Keratinocyte (primary cell): ENCODE data around the gene GPR39.

Source experiments
- EZH2 ChIP-seq: IDR thresholded peaks from one replicate; pipeline ENCODE4 v1.6.1; 2012; ENCODE audit warnings: inconsistent platforms, mild to moderate bottlenecking, low read length, moderate library complexity
- TF ChIP-seq, protein P1 (sequence below), 3 experiments: IDR thresholded peaks in 1 of 3; conservative IDR thresholded peaks in 1 of 3; optimal IDR thresholded peaks in 1 of 3; 2 replicates in 2 of 3; 3 replicates in 1 of 3; pipeline versions ENCODE3 to v1.5.1; 2011; ENCODE audit warnings: low read length in 3 of 3, mild to moderate bottlenecking in 3 of 3, moderate library complexity in 2 of 3, control low read depth in 1 of 3, inconsistent platforms in 1 of 3; ENCODE audit not compliant: insufficient read depth in 2 of 3; ENCODE audit errors: extremely low read depth in 1 of 3

DNA sequence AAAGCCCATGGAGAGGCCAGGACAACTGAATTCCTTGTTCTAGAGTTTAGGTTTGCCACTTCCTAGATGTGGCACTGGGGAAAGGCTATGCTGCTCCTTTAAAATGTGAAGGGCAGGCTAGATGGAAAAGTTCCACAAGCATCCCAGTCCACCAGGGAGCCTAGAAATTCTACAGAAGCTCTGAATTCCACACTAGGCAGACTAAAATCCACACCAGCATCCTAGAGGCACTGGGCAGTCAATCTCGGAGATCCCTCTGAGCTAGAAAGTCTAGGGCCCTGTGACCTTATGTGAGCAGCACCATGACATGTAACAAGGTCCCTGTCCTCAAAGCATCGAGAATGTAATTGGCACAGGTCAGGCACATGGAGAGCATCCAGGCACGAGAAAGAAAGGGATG, 181.9 kb downstream of the GPR39 start:
- TF ChIP-seq, protein P1, sequence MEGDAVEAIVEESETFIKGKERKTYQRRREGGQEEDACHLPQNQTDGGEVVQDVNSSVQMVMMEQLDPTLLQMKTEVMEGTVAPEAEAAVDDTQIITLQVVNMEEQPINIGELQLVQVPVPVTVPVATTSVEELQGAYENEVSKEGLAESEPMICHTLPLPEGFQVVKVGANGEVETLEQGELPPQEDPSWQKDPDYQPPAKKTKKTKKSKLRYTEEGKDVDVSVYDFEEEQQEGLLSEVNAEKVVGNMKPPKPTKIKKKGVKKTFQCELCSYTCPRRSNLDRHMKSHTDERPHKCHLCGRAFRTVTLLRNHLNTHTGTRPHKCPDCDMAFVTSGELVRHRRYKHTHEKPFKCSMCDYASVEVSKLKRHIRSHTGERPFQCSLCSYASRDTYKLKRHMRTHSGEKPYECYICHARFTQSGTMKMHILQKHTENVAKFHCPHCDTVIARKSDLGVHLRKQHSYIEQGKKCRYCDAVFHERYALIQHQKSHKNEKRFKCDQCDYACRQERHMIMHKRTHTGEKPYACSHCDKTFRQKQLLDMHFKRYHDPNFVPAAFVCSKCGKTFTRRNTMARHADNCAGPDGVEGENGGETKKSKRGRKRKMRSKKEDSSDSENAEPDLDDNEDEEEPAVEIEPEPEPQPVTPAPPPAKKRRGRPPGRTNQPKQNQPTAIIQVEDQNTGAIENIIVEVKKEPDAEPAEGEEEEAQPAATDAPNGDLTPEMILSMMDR (optimal IDR thresholded peaks at IDR 0.05 in 1 of 3, IDR thresholded peaks at IDR 0.05 in 1 of 3, conservative IDR thresholded peaks at IDR 0.05 in 1 of 3; ENCODE audit: extremely low read depth in 1 of 3, insufficient read depth in 2 of 3, low read length in 3 of 3), result no peak
- TF ChIP-seq EZH2, result no peak
